Embryonic facial prominence (tissue), 1 donor: ENCODE measurements around the gene NOD2.

ENCODE experiments used
- DNase-seq: peaks from one replicate; pipeline ENCODE4 v3.0.0-alpha.2; 2016; ENCODE audit errors: extremely low spot score

NOD2 gene

GRCh38 chr16:50742576-50743200 lies 49.3 kb downstream of the NOD2 start:
- DNase-seq: no peak

- no peak for DNase-seq
These were observed 50.3 kb downstream of the NOD2 start for GRCh38 chr16:50743581-50744225.

GRCh38 chr16:50744881-50745280 lies 51.5 kb downstream of the NOD2 start:
- no peak for DNase-seq

- DNase-seq: no peak
These were observed 52.5 kb downstream of the NOD2 start for GRCh38 chr16:50745940-50746339.

- no peak for DNase-seq
These were observed 54.0 kb downstream of the NOD2 start for GRCh38 chr16:50747207-50747956.

- DNase-seq: no peak
These were observed 58.1 kb downstream of the NOD2 start for GRCh38 chr16:50751528-50751927.

- no peak for DNase-seq
These were observed 59.2 kb downstream of the NOD2 start for GRCh38 chr16:50752471-50753235.

GRCh38 chr16:50756473-50756872 lies 63.1 kb downstream of the NOD2 start:
- DNase-seq: no peak

GRCh38 chr16:50761267-50761666 lies 67.9 kb downstream of the NOD2 start:
- no peak for DNase-seq

GRCh38 chr16:50762241-50762640 lies 68.8 kb downstream of the NOD2 start:
- DNase-seq: no peak

GRCh38 chr16:50763211-50763610 lies 69.8 kb downstream of the NOD2 start:
- no peak for DNase-seq

- DNase-seq: no peak
These were observed 71.9 kb downstream of the NOD2 start for GRCh38 chr16:50765260-50765659.

GRCh38 chr16:50765861-50766260 lies 72.5 kb downstream of the NOD2 start:
- DNase-seq: no peak

GRCh38 chr16:50767197-50767596 lies 73.8 kb downstream of the NOD2 start:
- DNase-seq: no peak

- no peak for DNase-seq
These were observed 78.0 kb downstream of the NOD2 start for GRCh38 chr16:50771366-50771765.

- DNase-seq: no peak
These were observed 81.0 kb downstream of the NOD2 start for GRCh38 chr16:50774405-50774804.

GRCh38 chr16:50774960-50775359 lies 81.6 kb downstream of the NOD2 start:
- no peak for DNase-seq

GRCh38 chr16:50776037-50776436 lies 82.6 kb downstream of the NOD2 start:
- no peak for DNase-seq

GRCh38 chr16:50778284-50779163 lies 85.1 kb downstream of the NOD2 start:
- no peak for DNase-seq

GRCh38 chr16:50781043-50781442 lies 87.6 kb downstream of the NOD2 start:
- no peak for DNase-seq

- no peak for DNase-seq
These were observed 88.1 kb downstream of the NOD2 start for GRCh38 chr16:50781518-50781917.
